K562 (cell line): ENCODE data around the gene GRAMD2A. TPM values are rescaled to one million over a fixed set of nuclear protein-coding genes. Genes with fewer than 3 reads are reported as not detected.

Experiments used
- ATAC-seq: fragments of 200-7000 bp; cut with Tn5 transposase; 3 replicates; pipeline ENCODE4 v1.9.1; 2020; ENCODE audit warnings: moderate library complexity
- BruUV-seq: library from RNA; stranded (reverse); fragments of 400-500 nt; replicated peaks from 2 replicates; lab custom pipeline; 2021; lab: Mats Ljungman, UMichigan
- CTCF ChIA-PET: fragments of 300-600 bp; formaldehyde crosslinking; extraction: SDS; loops from one replicate; lab custom pipeline; 2021; ENCODE audit warnings: low intra/inter-chr PET ratio; lab: Yijun Ruan, JAX
- POLR2A ChIA-PET: fragments of 300-600, 350-650 bp; sonication (Branson Sonifier 250); formaldehyde crosslinking; extraction: SDS; loops from one replicate; lab custom pipeline; 2021; ENCODE audit warnings: antibody characterized with exemption, inconsistent platforms; lab: Yijun Ruan, JAX
- DNase-seq, 4 experiments: peaks; one replicate each; pipeline versions ENCODE4 v3.0.0 to v3.0.0-alpha.2; 2011 to 2018; ENCODE audit warnings: low spot score in 3 of 4, mixed read lengths in 3 of 4; ENCODE audit errors: extremely low read depth in 1 of 4
- FAIRE-seq: peaks from 2 replicates; lab custom pipeline; 2011; peaks lifted over from hg19 to GRCh38; lab: Jason Lieb, UNC
- H2AFZ ChIP-seq: 2 replicates; pipeline ENCODE4 v1.6.0; 2011; ENCODE audit warnings: low read depth, low read length, control low read depth, inconsistent platforms
- H3K27ac ChIP-seq: fragments of 200-600 bp; 3 replicates; pipeline ENCODE4 v1.8.0; 2011; ENCODE audit warnings: low read depth, mild to moderate bottlenecking, control low read depth, inconsistent platforms, low read length, moderate library complexity, mixed read lengths; ENCODE audit errors: extremely low read depth
- H3K27me3 ChIP-seq, 2 experiments: fragments of 300-600 bp in 1 of 2; 2 replicates in 1 of 2; 3 replicates in 1 of 2; pipeline versions ENCODE4 v1.6.0 to v1.8.0; 2011; ENCODE audit warnings: inconsistent platforms in 2 of 2, low read length in 2 of 2, mild to moderate bottlenecking in 1 of 2, mixed read lengths in 1 of 2, moderate library complexity in 1 of 2; ENCODE audit not compliant: control insufficient read depth in 2 of 2, insufficient read depth in 2 of 2
- H3K36me3 ChIP-seq: fragments of 300-600 bp; 3 replicates; pipeline ENCODE4 v1.8.0; 2011; ENCODE audit warnings: mild to moderate bottlenecking, low read length, inconsistent platforms; ENCODE audit not compliant: control insufficient read depth, insufficient read depth
- H3K4me1 ChIP-seq, 2 experiments: fragments of 200-600 bp in 1 of 2; replicated peaks in 1 of 2; 2 replicates in 1 of 2; 3 replicates in 1 of 2; pipeline versions ENCODE4 v1.5.1 to v1.8.0; 2011; ENCODE audit warnings: inconsistent platforms in 2 of 2, low read length in 2 of 2, mild to moderate bottlenecking in 1 of 2, mixed read lengths in 1 of 2, moderate library complexity in 1 of 2; ENCODE audit not compliant: control insufficient read depth in 2 of 2, insufficient read depth in 2 of 2
- H3K4me2 ChIP-seq: 2 replicates; pipeline ENCODE4 v1.6.1; 2011; ENCODE audit warnings: low read length, control low read depth, inconsistent platforms, mixed read lengths; ENCODE audit not compliant: insufficient read depth
- H3K4me3 ChIP-seq: fragments of 200-600 bp; sonication (generic), shearing (Covaris generic); 2 replicates; pipeline ENCODE4 v1.5.1; 2016; ENCODE audit warnings: control low read depth, inconsistent platforms
- H3K79me2 ChIP-seq: fragments of 200-600 bp; 3 replicates; pipeline ENCODE4 v1.8.0; 2011; ENCODE audit warnings: low read length, inconsistent platforms; ENCODE audit not compliant: control insufficient read depth, insufficient read depth
- H3K9ac ChIP-seq, 2 experiments: 2 replicates each; pipeline versions ENCODE4 v1.6.0 to v1.6.1; 2011; ENCODE audit warnings: low read depth in 2 of 2, low read length in 2 of 2, control low read depth in 1 of 2, inconsistent platforms in 1 of 2, mild to moderate bottlenecking in 1 of 2, mixed read lengths in 1 of 2; ENCODE audit not compliant: insufficient read depth in 1 of 2
- H3K9me1 ChIP-seq: one replicate; pipeline ENCODE4 v1.6.0; 2011; ENCODE audit warnings: inconsistent platforms, mild to moderate bottlenecking, low read length, moderate library complexity; ENCODE audit not compliant: control insufficient read depth, insufficient read depth
- H3K9me3 ChIP-seq: replicated peaks from 2 replicates; pipeline ENCODE4 v1.5.1; 2011; ENCODE audit warnings: low read depth, low read length, inconsistent platforms; ENCODE audit not compliant: control insufficient read depth, insufficient read depth
- H4K20me1 ChIP-seq: replicated peaks from 2 replicates; pipeline ENCODE4 v1.6.1; 2011; ENCODE audit warnings: low read length, inconsistent platforms, mixed read lengths; ENCODE audit not compliant: control insufficient read depth, insufficient read depth
- RBM22 ChIP-seq: fragments of 200-400 bp; formaldehyde crosslinking; IDR thresholded peaks from 2 replicates; pipeline ENCODE4 v1.6.1; 2018; ENCODE audit warnings: low read length, low read depth; ENCODE audit not compliant: poor library complexity, severe bottlenecking
- STAT5A ChIP-seq: IDR thresholded peaks from 2 replicates; pipeline ENCODE4 v1.6.1; 2012; ENCODE audit warnings: low read length, inconsistent platforms, borderline replicate concordance
- ZBTB26 ChIP-seq: fragments of 450-650 bp; formaldehyde crosslinking; IDR thresholded peaks from 2 replicates; pipeline ENCODE4 v1.4.0; 2022; ENCODE audit warnings: missing genetic modification characterization
- WGBS: fragments of 100-300 bp; shearing (Covaris generic); methylation state at CpG from one replicate; pipeline ENCODE4 v1.1.6; 2016; ENCODE audit warnings: low coverage, mixed read lengths; ENCODE audit not compliant: insufficient coverage; ENCODE audit errors: missing lambda C conversion rate; 5-methylcytosine and 5-hydroxymethylcytosine counted together
- in situ Hi-C: fragments of 300-500 bp; cut with MboI; formaldehyde crosslinking; loops from 4 replicates; pipeline ENCODE4 v1.15.0; 2018; ENCODE audit warnings: inconsistent platforms, mixed read lengths
- intact Hi-C: fragments of 100-400 bp; cut with micrococcal nuclease; formaldehyde crosslinking; loops from 2 replicates; pipeline ENCODE4 v1.14.2; 2022
- polyA plus RNA-seq, 8 experiments: library from polyadenylated mRNA; depleted of rRNA in 4 of 8; stranded (reverse) in 5 of 8; unstranded in 3 of 8; fragments of >200 nt; fragmentation: Nextera tagmentation in 2 of 8; fragmentation: Illumina TruSeq in 1 of 8; extraction: Ambion mirVana in 2 of 8; extraction: Trizol in 1 of 8; gene quantifications; 2 replicates each; pipeline versions ENCODE4 v1.2.1 to v1.2.3, GENCODE V29; 2011 to 2014; ENCODE audit warnings: inconsistent platforms in 1 of 8, missing spikeins in 1 of 8
- total RNA-seq, 7 experiments: library from RNA; depleted of rRNA in 6 of 7; stranded (reverse); fragments of >200 nt in 6 of 7; fragmentation: Illumina TruSeq in 2 of 7; extraction: Trizol in 2 of 7; gene quantifications; 2 replicates each; pipeline versions ENCODE4 v1.2.1 to v1.2.3, GENCODE V29; 2011 to 2021; ENCODE audit warnings: low replicate concordance in 1 of 7

Gene GRAMD2A
- total and polyA plus RNA-seq, 9 of the 15 experiments (the other 6 are each of a cell fraction or from before 2014, with no cell fraction given) = 0.08 to 0.22 TPM; not detected in 7

GRCh38 chr15:72161361-72162132, 36.0 kb downstream of the GRAMD2A start:
- no peaks in the 10 kb centered on the region for H3K79me2 ChIP-seq
- no peaks in the 10 kb centered on the region for H3K36me3 ChIP-seq
- no peaks in the 10 kb centered on the region for H3K9me1 ChIP-seq
- TF ChIP-seq ZBTB26 (CRISPR knock-in tag) = no peak
- no peak for TF ChIP-seq RBM22
- TF ChIP-seq STAT5A = no peak
- H3K27ac ChIP-seq = no peak overlapping the region
- no peak for ATAC-seq
- no TSS peak for BruUV-seq
- WGBS = 6% methylated on average over 7 of the region's 7 CpGs
- no peak for DNase-seq
- H3K4me3 ChIP-seq = no peak overlapping the region
- H4K20me1 ChIP-seq = no peaks in the 10 kb centered on the region; the same call in 1 of the 2 replicates
- ChIA-PET CTCF (no interaction called here), POLR2A (no interaction called here)
- in situ Hi-C loops (no loop called here), intact Hi-C loops (no loop called here)
- no peak for FAIRE-seq
- no peak overlapping the region for H3K9ac ChIP-seq
- H3K27me3 ChIP-seq = peaks cover 2 to 22% of the 10 kb centered on the region in 2 experiments; a peak in 4 of 5 replicates
- no peak overlapping the region for H3K4me2 ChIP-seq
- H2AFZ ChIP-seq = no peak overlapping the region
- H3K9me3 ChIP-seq = no peaks in the 10 kb centered on the region
- no peaks in the 10 kb centered on the region for H3K4me1 ChIP-seq
